AG09319 (cell line): ENCODE data around the gene EVI5.
"Not testable (repeated sequence)": the region's sequence is repeated elsewhere in the genome, so short reads cannot be mapped to it uniquely, and the experiment has no call there.

Experiments
- DNase-seq: peaks from one replicate; pipeline ENCODE4 v3.0.0-alpha.2; 2010; ENCODE audit warnings: low read depth; ENCODE audit errors: extremely low read depth
- CTCF ChIP-seq: IDR thresholded peaks from 2 replicates; pipeline ENCODE4 v1.5.1; 2011; ENCODE audit warnings: low read depth, mild to moderate bottlenecking, inconsistent platforms, low read length, moderate library complexity

Gene EVI5

GRCh38 chr1:92638498-92638897 is 146.4 kb downstream of the EVI5 start:
- TF ChIP-seq CTCF: no peak
- DNase-seq: no peak

GRCh38 chr1:92635203-92635602 is 149.7 kb downstream of the EVI5 start:
- not testable (repeated sequence) for DNase-seq

- DNase-seq: no peak
- peak; percentile 31 for TF ChIP-seq CTCF
These were observed 161.6 kb downstream of the EVI5 start for GRCh38 chr1:92623187-92623778.

GRCh38 chr1:92619466-92620189 is 165.3 kb downstream of the EVI5 start:
- no peak for TF ChIP-seq CTCF
- no peak for DNase-seq

GRCh38 chr1:92601044-92601443 is 183.9 kb downstream of the EVI5 start:
- TF ChIP-seq CTCF: no peak
- DNase-seq: no peak

GRCh38 chr1:92599184-92599583 is 185.7 kb downstream of the EVI5 start:
- peak; percentile 39 for TF ChIP-seq CTCF

GRCh38 chr1:92589361-92589760 is 195.5 kb downstream of the EVI5 start:
- not testable (repeated sequence) for DNase-seq

More at GRCh38 chr1:92599184-92599583, 185.7 kb downstream of the EVI5 start:
- no peak for DNase-seq

- no peak for TF ChIP-seq CTCF
These were observed 197.5 kb downstream of the EVI5 start for GRCh38 chr1:92587445-92587844.

More at GRCh38 chr1:92587445-92587844, 197.5 kb downstream of the EVI5 start:
- no peak for DNase-seq
